HL-60 (cell line): ENCODE measurements around the gene ENOSF1.
A peak's percentile ranks its signal among the peaks of the same experiment; 100 is the strongest.

Experiments
- DNase-seq, 2 experiments: peaks; one replicate each; pipeline ENCODE4 v3.0.0-alpha.2; 2010 to 2020; ENCODE audit warnings: low read depth in 1 of 2, low spot score in 1 of 2
- H3K27ac ChIP-seq: fragments of 250-450 bp; sonication (Bioruptor Pico); replicated peaks from 2 replicates; pipeline ENCODE4 v1.5.1; 2020; ENCODE audit warnings: mild to moderate bottlenecking, moderate library complexity
- H3K27me3 ChIP-seq: fragments of 250-450 bp; sonication (Bioruptor Pico); 2 replicates; pipeline ENCODE4 v1.5.1; 2021; ENCODE audit warnings: mild to moderate bottlenecking, moderate library complexity; ENCODE audit not compliant: insufficient read depth, poor library complexity, severe bottlenecking
- H3K4me3 ChIP-seq: replicated peaks from 2 replicates; pipeline ENCODE4 v1.5.1; 2011; ENCODE audit warnings: mild to moderate bottlenecking, control low read depth, low read length; ENCODE audit not compliant: insufficient read depth
- CTCF ChIP-seq: IDR thresholded peaks from one replicate; pipeline ENCODE4 v1.5.1; 2011; ENCODE audit warnings: low read length, control low read depth, inconsistent platforms; ENCODE audit not compliant: insufficient read depth
- GABPA ChIP-seq: IDR thresholded peaks from 2 replicates; pipeline ENCODE4 v1.6.1; 2012; ENCODE audit warnings: low read depth
- POLR2AphosphoS5 ChIP-seq: IDR thresholded peaks from 2 replicates; pipeline ENCODE4 v1.6.1; 2012; ENCODE audit warnings: low read depth
- REST ChIP-seq: IDR thresholded peaks from 2 replicates; pipeline ENCODE4 v1.6.1; 2012; ENCODE audit warnings: low read depth; ENCODE audit not compliant: insufficient replicate concordance
- SPI1 ChIP-seq: IDR thresholded peaks from 2 replicates; pipeline ENCODE4 v1.6.1; 2012; ENCODE audit warnings: low read depth, mild to moderate bottlenecking, borderline replicate concordance

The ENOSF1 gene

GRCh38 chr18:750456-750855 is 38.0 kb upstream of the ENOSF1 start:
- no peak overlapping the region for H3K4me3 ChIP-seq
- no peak for DNase-seq
- TF ChIP-seq REST (no peak), POLR2AphosphoS5 (no peak)
- no peak overlapping the region for H3K27ac ChIP-seq
- no peaks in the 10 kb centered on the region for H3K27me3 ChIP-seq

- DNase-seq, result no peak
- Histone ChIP-seq H3K4me3 (no peak overlapping the region), H3K27ac (no peak overlapping the region), H3K27me3 (peaks cover 2% of the 10 kb centered on the region)
- TF ChIP-seq POLR2AphosphoS5, result no peak
- TF ChIP-seq GABPA, result no peak
- no peak for TF ChIP-seq CTCF
- no peak for TF ChIP-seq SPI1
- no peak for TF ChIP-seq REST
Measured at GRCh38 chr18:744832-745597, 32.6 kb upstream of the ENOSF1 start.

GRCh38 chr18:741931-742512 is 29.6 kb upstream of the ENOSF1 start:
- no peak overlapping the region for H3K4me3 ChIP-seq
- no peak overlapping the region for H3K27ac ChIP-seq
- peak; percentile 32 to 39 for DNase-seq
- TF ChIP-seq REST (no peak), CTCF (peak; percentile 69)
- H3K27me3 ChIP-seq, result peaks cover 2% of the 10 kb centered on the region
